Neural cell (in vitro differentiated cells): Measurements from ENCODE around the gene UBAC2. TPM values are rescaled to one million over a fixed set of nuclear protein-coding genes. Genes with fewer than 3 reads are reported as not detected.

ENCODE experiments used
- H2AFZ ChIP-seq: fragments of 200-600, 300-800 bp; sonication (generic), shearing (Covaris generic); 2 replicates; pipeline ENCODE4 v1.6.0; 2014; ENCODE audit warnings: low read depth, mild to moderate bottlenecking, antibody characterized with exemption, low read length, moderate library complexity
- H3F3A ChIP-seq: fragments of 200-600 bp; shearing (Covaris generic); 2 replicates; pipeline ENCODE4 v1.6.1; 2016; ENCODE audit warnings: mild to moderate bottlenecking, moderate library complexity, mixed read lengths, antibody characterized with exemption, low read length; ENCODE audit not compliant: insufficient read depth, poor library complexity, severe bottlenecking
- H3K27ac ChIP-seq: fragments of 200-600, 300-800 bp; sonication (generic), shearing (Covaris generic); 2 replicates; pipeline ENCODE4 v1.5.1; 2014; ENCODE audit warnings: mild to moderate bottlenecking, low read length, moderate library complexity
- H3K27me3 ChIP-seq: fragments of 300-800, 200-600 bp; sonication (generic), shearing (Covaris generic); 2 replicates; pipeline ENCODE4 v1.6.0; 2014; ENCODE audit warnings: mild to moderate bottlenecking, low read depth, low read length, moderate library complexity; ENCODE audit not compliant: insufficient read depth
- H3K36me3 ChIP-seq: fragments of 300-800, 200-600 bp; sonication (generic), shearing (Covaris generic); 2 replicates; pipeline ENCODE4 v1.5.1; 2014; ENCODE audit warnings: mild to moderate bottlenecking, antibody characterized with exemption, low read length, moderate library complexity; ENCODE audit not compliant: insufficient read depth
- H3K4me2 ChIP-seq: fragments of 300-800, 200-600 bp; sonication (generic), shearing (Covaris generic); 2 replicates; pipeline ENCODE4 v1.6.0; 2014; ENCODE audit warnings: mild to moderate bottlenecking, low read length
- H3K4me3 ChIP-seq: fragments of 300-800, 200-600 bp; sonication (generic), shearing (Covaris generic); 2 replicates; pipeline ENCODE4 v1.5.1; 2014; ENCODE audit warnings: mild to moderate bottlenecking, low read length, moderate library complexity
- H3K79me2 ChIP-seq: fragments of 200-600 bp; shearing (Covaris generic); replicated peaks from 2 replicates; pipeline ENCODE4 v1.6.0; 2014; ENCODE audit warnings: mild to moderate bottlenecking, low read length, moderate library complexity; ENCODE audit not compliant: insufficient read depth
- H3K9ac ChIP-seq: fragments of 300-800, 200-600 bp; sonication (generic), shearing (Covaris generic); 2 replicates; pipeline ENCODE4 v1.6.1; 2016; ENCODE audit warnings: mild to moderate bottlenecking, low read length, mixed read lengths
- H3K9me2 ChIP-seq: fragments of 200-600 bp; shearing (Covaris generic); 2 replicates; pipeline ENCODE4 v1.6.1; 2016; ENCODE audit warnings: mild to moderate bottlenecking, low read length, mixed read lengths; ENCODE audit not compliant: insufficient read depth
- H3K9me3 ChIP-seq: fragments of 200-600, 300-800 bp; sonication (generic), shearing (Covaris generic); 2 replicates; pipeline ENCODE4 v1.6.1; 2016; ENCODE audit warnings: mild to moderate bottlenecking, mixed run types, low read length, moderate library complexity, mixed read lengths
- H4K20me1 ChIP-seq: fragments of 200-600 bp; shearing (Covaris generic); 2 replicates; pipeline ENCODE4 v1.6.1; 2016; ENCODE audit warnings: mild to moderate bottlenecking, mixed run types; ENCODE audit not compliant: insufficient read depth
- CTCF ChIP-seq: fragments of 450-650 bp; IDR thresholded peaks from 2 replicates; pipeline ENCODE4 v1.5.1; 2014; ENCODE audit warnings: antibody characterized with exemption, mild to moderate bottlenecking, moderate library complexity; ENCODE audit not compliant: poor library complexity, severe bottlenecking
- EP300 ChIP-seq: fragments of 450-650 bp; conservative IDR thresholded peaks from 2 replicates; pipeline ENCODE4 v1.6.1; 2014; ENCODE audit warnings: antibody characterized with exemption, mild to moderate bottlenecking, moderate library complexity; ENCODE audit not compliant: poor library complexity, severe bottlenecking
- EZH2 ChIP-seq: fragments of 200-600, 300-800 bp; shearing (Covaris generic), sonication (generic); IDR thresholded peaks from 2 replicates; pipeline ENCODE4 v1.6.1; 2014; ENCODE audit warnings: antibody characterized with exemption, low read length, borderline replicate concordance, mild to moderate bottlenecking; ENCODE audit not compliant: insufficient read depth, poor library complexity, severe bottlenecking
- MXI1 ChIP-seq: fragments of 450-650 bp; conservative IDR thresholded peaks from 2 replicates; pipeline ENCODE4 v1.6.1; 2014; ENCODE audit warnings: antibody characterized with exemption, mild to moderate bottlenecking; ENCODE audit not compliant: poor library complexity, severe bottlenecking
- POLR2AphosphoS5 ChIP-seq: IDR thresholded peaks from 2 replicates; pipeline ENCODE4 v1.6.1; 2012
- RAD21 ChIP-seq: fragments of 450-650 bp; conservative IDR thresholded peaks from 2 replicates; pipeline ENCODE4 v1.6.1; 2014; ENCODE audit warnings: antibody characterized with exemption, mild to moderate bottlenecking, moderate library complexity
- REST ChIP-seq: IDR thresholded peaks from 2 replicates; pipeline ENCODE4 v1.6.1; 2012; ENCODE audit warnings: borderline replicate concordance
- SMC3 ChIP-seq: fragments of 450-650 bp; conservative IDR thresholded peaks from 2 replicates; pipeline ENCODE4 v1.6.1; 2014; ENCODE audit warnings: antibody characterized with exemption, mild to moderate bottlenecking, moderate library complexity; ENCODE audit not compliant: poor library complexity
- TAF1 ChIP-seq: IDR thresholded peaks from 2 replicates; pipeline ENCODE4 v1.6.1; 2012; ENCODE audit warnings: low read depth
- polyA plus RNA-seq: library from polyadenylated mRNA; depleted of rRNA; stranded (reverse); fragments of >200 nt; gene quantifications from 2 replicates; pipeline ENCODE4 v1.2.3, GENCODE V29; 2014

The UBAC2 gene
- polyA plus RNA-seq, 1 donor from 2014 or later, result 56.9 TPM

- no peak overlapping the region for H3K4me2 ChIP-seq
Measured at GRCh38 chr13:99329477-99329876, 128.8 kb downstream of the UBAC2 start.

GRCh38 chr13:99330942-99331341 is 130.3 kb downstream of the UBAC2 start:
- no peaks in the 10 kb centered on the region for H3K36me3 ChIP-seq
- no peak overlapping the region for H3K4me2 ChIP-seq
- no peak for TF ChIP-seq EZH2
- no peak for TF ChIP-seq CTCF
- TF ChIP-seq REST, result no peak
- TF ChIP-seq RAD21, result no peak
- no peak for TF ChIP-seq SMC3
- TF ChIP-seq EP300, result no peak
- TF ChIP-seq MXI1, result no peak

More at GRCh38 chr13:99329477-99329876, 128.8 kb downstream of the UBAC2 start:
- TF ChIP-seq MXI1 (no peak), REST (no peak), CTCF (no peak), RAD21 (no peak), POLR2AphosphoS5 (no peak), TAF1 (no peak), SMC3 (no peak)
- Histone ChIP-seq H3K27ac (no peak overlapping the region), H3F3A (no peaks in the 10 kb centered on the region), H3K9me2 (no peaks in the 10 kb centered on the region), H2AFZ (no peak overlapping the region), H3K27me3 (no peaks in the 10 kb centered on the region), H4K20me1 (no peaks in the 10 kb centered on the region), H3K36me3 (no peaks in the 10 kb centered on the region), H3K9ac (no peak overlapping the region), H3K9me3 (no peaks in the 10 kb centered on the region), H3K4me3 (no peak overlapping the region), H3K79me2 (no peaks in the 10 kb centered on the region)

More at GRCh38 chr13:99330942-99331341, 130.3 kb downstream of the UBAC2 start:
- H3F3A ChIP-seq, result no peaks in the 10 kb centered on the region
- H3K27ac ChIP-seq, result no peak overlapping the region
- H3K4me3 ChIP-seq, result no peak overlapping the region
- H3K79me2 ChIP-seq, result no peaks in the 10 kb centered on the region
- H3K9ac ChIP-seq, result no peak overlapping the region
- no peaks in the 10 kb centered on the region for H3K9me3 ChIP-seq
- no peaks in the 10 kb centered on the region for H4K20me1 ChIP-seq
- no peak overlapping the region for H2AFZ ChIP-seq
- no peaks in the 10 kb centered on the region for H3K9me2 ChIP-seq
- H3K27me3 ChIP-seq, result no peaks in the 10 kb centered on the region
